LNCAP (cell line): ENCODE data around the gene GOLPH3.

ENCODE experiments used
- TF ChIP-seq, protein P1 (sequence below): fragments of 450-650 bp; IDR thresholded peaks from 2 replicates; pipeline ENCODE4 v1.5.1; 2017; ENCODE audit warnings: mild to moderate bottlenecking

GOLPH3 gene

DNA sequence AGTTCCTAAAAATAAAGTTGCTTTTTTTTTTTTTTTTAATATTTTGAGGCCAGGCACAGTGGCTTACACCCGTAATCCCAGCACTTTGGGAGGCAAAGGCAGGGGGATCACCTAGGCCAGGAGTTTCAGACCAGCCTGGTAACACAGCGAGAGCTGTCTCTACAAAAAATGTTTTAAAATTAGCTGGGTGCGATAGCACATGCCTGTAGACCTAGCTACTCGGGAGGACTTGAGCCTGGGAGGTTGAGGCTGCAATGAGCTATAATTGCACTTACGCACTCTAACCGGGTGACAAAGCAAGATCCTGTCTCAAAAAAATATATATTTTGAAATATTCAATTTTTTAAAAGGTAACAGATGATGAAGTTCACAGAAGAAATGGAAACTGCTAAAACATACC lies 22.9 kb downstream of the GOLPH3 start:
- TF ChIP-seq, protein P1, sequence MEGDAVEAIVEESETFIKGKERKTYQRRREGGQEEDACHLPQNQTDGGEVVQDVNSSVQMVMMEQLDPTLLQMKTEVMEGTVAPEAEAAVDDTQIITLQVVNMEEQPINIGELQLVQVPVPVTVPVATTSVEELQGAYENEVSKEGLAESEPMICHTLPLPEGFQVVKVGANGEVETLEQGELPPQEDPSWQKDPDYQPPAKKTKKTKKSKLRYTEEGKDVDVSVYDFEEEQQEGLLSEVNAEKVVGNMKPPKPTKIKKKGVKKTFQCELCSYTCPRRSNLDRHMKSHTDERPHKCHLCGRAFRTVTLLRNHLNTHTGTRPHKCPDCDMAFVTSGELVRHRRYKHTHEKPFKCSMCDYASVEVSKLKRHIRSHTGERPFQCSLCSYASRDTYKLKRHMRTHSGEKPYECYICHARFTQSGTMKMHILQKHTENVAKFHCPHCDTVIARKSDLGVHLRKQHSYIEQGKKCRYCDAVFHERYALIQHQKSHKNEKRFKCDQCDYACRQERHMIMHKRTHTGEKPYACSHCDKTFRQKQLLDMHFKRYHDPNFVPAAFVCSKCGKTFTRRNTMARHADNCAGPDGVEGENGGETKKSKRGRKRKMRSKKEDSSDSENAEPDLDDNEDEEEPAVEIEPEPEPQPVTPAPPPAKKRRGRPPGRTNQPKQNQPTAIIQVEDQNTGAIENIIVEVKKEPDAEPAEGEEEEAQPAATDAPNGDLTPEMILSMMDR = no peak

DNA sequence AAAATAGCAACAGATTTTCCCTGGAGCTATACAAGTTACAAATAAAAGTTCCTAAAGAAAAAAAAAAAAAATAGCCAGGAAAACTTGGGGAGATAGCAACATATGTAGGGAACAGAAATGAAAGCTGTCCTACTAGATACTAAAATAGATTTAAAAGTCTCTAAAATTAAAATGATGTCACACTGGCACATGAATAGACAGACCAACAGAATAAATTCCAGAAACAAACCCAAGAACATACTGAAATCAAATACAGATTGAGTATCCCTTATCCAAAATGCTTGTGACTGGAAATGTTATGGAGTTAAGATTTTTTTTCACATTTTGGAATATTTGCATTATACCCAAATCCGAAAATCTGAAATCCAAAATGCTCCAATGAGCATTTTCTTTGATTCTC lies 23.8 kb downstream of the GOLPH3 start:
- TF ChIP-seq, protein P1 = no peak

DNA sequence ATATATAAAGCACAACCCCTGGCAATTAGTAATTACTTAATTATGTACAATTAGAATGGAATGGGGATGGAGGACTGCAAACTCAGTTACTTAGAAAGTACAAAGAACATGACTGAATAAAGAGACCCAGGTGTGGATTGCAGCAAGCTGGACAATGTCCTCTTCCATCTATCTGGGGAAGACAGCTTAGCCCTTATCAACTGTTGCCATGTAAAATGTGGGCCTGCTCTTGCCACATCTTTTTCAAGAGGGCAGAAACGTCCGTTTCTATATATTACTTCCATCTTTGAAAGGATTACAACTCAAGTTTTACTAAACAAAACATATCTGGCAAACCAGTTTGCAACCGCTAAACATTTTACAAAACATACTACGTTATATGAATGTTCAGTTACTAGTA lies 26.2 kb downstream of the GOLPH3 start:
- TF ChIP-seq, protein P1 = no peak

DNA sequence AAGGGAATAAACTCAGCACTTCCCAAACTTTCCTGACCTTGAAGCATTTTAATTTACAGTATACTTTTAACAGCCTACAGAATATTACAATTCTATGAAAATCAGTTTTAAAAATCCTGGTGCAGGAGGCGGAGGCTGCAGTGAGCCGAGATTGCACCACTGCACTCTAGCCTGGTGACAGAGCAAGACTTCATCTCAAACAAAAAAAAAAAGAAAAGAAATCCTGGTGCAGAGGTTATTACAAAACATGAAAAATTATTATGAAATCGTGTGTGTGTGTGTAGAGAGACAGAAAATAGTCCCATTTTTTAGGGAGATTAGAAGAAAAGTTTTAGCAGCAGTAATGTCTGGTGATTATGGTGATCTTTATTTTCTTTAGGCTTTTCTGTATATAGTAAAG lies 26.9 kb downstream of the GOLPH3 start:
- TF ChIP-seq, protein P1 = no peak

DNA sequence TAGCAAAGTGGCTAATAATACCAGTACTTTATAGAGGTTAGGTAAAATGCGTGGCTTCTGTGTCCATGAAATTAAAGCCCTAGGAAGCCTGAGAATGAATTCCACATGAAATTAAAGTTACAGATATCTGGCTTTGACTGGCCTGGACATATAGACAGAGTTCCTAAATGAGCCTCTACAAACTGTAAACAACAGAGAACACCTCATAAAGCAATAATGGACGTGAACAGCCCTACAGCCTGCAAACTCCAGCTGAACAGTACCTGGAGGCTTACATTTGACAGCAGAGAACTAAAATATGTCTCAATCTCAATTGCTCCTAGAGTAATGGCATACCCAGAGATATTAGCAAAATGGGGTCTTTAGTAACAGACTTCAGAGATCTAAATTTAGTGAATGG lies 28.7 kb downstream of the GOLPH3 start:
- TF ChIP-seq, protein P1 = no peak

DNA sequence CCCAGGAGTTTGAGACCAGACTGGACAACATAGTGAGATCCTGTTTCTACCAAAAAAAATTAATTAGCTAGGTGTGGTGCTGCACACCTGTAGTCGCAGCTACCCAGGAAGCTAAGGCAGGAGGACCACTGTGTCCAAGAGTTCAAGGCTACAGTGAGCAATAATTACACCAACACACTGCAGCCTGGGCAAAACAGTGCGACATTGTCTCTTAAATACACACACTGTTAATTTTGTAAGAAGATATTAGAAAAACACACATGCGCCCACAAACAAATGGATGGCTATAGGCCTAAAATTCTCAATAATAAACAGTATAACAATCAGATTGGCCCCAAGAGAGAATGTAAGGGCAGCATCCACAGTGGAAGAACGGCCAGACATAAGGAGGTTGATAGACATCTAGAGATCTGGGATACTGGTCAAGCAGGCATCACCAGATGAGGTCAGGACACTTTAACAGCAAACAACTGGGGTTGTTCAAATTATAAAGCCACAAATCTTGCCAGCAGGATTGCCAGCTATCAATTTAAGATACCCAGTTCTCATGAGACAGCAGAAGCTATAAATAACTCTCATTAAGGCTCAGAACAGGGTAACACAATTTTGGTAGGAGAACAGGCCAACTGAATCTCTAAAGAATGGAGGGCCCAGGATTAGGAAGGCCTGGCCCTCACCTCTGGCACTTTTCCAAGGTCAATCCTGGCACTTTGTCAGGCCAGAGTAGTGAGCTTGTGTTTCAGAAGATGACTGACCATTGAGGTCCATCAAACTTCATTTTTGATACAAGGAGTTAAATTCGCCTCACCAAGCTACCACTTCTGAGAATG lies 29.5 kb downstream of the GOLPH3 start:
- TF ChIP-seq, protein P1 = no peak

DNA sequence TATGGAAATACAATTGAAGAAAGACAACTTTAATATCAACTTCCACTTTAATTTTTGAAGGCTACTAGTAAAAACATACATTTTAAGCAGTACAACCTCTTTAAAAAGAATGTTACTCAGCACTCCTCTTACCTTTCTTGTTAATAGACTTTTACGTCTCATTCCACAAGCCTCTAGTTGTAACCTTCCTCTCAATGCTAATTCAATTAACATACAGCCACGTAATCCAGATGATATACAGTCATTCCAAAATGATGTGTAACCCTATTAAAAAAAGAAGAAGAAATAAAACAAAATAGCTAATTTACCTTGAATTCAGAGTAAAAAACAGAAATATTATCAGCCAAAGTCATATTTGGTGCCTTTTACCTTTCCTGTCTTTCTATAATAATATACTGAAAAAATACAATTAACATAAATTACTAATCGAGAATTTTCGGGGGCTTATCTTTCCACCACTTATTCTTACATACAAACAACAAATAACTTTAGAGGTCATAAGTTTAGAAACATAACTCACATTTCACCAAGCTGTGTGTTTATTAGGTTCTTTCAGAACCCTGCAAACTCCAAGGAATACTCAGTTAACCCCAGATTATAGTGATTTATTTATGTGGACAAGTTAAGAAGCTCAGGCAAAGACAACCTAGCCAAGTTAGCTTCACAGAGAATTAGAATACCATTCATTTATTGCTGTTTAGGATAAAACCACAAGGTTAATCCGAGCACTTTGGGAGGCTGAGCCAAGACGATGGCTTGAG lies 30.3 kb downstream of the GOLPH3 start:
- TF ChIP-seq, protein P1 = no peak
